HepG2 (cell line): ENCODE results near the gene GJA10. TPM values are rescaled to one million over a fixed set of nuclear protein-coding genes. Genes with fewer than 3 reads are reported as not detected.

Experiments used
- ATAC-seq: fragments of 200-7000 bp; cut with Tn5 transposase; 3 replicates; pipeline ENCODE4 v1.9.1; 2020; ENCODE audit warnings: mild to moderate bottlenecking, moderate library complexity
- BruUV-seq: library from RNA; stranded (reverse); fragments of 400-500 nt; replicated peaks from 2 replicates; lab custom pipeline; 2021; lab: Mats Ljungman, UMichigan
- CTCF ChIA-PET: fragments of 300-600 bp; formaldehyde crosslinking; extraction: SDS; loops from one replicate; lab custom pipeline; 2021; ENCODE audit warnings: low total read pairs, inconsistent platforms, low intra/inter-chr PET ratio; lab: Yijun Ruan, JAX
- POLR2A ChIA-PET: fragments of 350-600 bp; sonication (Branson Sonifier 250); formaldehyde crosslinking; loops from one replicate; lab custom pipeline; 2020; ENCODE audit warnings: antibody characterized with exemption, inconsistent platforms; lab: Yijun Ruan, JAX
- DNase-seq: peaks from one replicate; pipeline ENCODE4 v3.0.0-alpha.2; 2015; ENCODE audit warnings: low spot score
- FAIRE-seq: peaks from 3 replicates; lab custom pipeline; 2011; peaks lifted over from hg19 to GRCh38; lab: Jason Lieb, UNC
- H2AFZ ChIP-seq: one replicate; pipeline ENCODE4 v1.6.1; 2011; ENCODE audit warnings: low read length, inconsistent platforms
- H3K27ac ChIP-seq: fragments of 300-600 bp; 3 replicates; pipeline ENCODE4 v1.8.0; 2011; ENCODE audit warnings: mixed run types, mild to moderate bottlenecking, mixed read lengths, low read length, inconsistent platforms; ENCODE audit not compliant: insufficient read depth; ENCODE audit errors: extremely low read length
- H3K27me3 ChIP-seq, 2 experiments: fragments of 200-600 bp in 1 of 2; 2 replicates in 1 of 2; 3 replicates in 1 of 2; pipeline versions ENCODE4 v1.6.0 to v1.8.0; 2011; ENCODE audit warnings: low read length in 2 of 2, mild to moderate bottlenecking in 2 of 2, moderate library complexity in 2 of 2, inconsistent platforms in 1 of 2; ENCODE audit not compliant: insufficient read depth in 2 of 2, control insufficient read depth in 1 of 2
- H3K36me3 ChIP-seq, 2 experiments: fragments of 200-600 bp in 1 of 2; replicated peaks in 1 of 2; 2 replicates in 1 of 2; 3 replicates in 1 of 2; pipeline versions ENCODE4 v1.5.1 to v1.8.0; 2011; ENCODE audit warnings: low read length in 2 of 2, inconsistent platforms in 1 of 2; ENCODE audit not compliant: insufficient read depth in 2 of 2, control insufficient read depth in 1 of 2
- H3K4me1 ChIP-seq: 2 replicates; pipeline ENCODE4 v1.5.1; 2012; ENCODE audit warnings: low read length, inconsistent platforms; ENCODE audit not compliant: insufficient read depth
- H3K4me2 ChIP-seq: 2 replicates; pipeline ENCODE4 v1.6.0; 2011; ENCODE audit warnings: low read depth, low read length, inconsistent platforms
- H3K4me3 ChIP-seq, 3 experiments: fragments of 200-600 bp in 1 of 3; sonication (generic), shearing (Covaris generic) in 1 of 3; replicated peaks in 1 of 3; 2 replicates each; pipeline ENCODE4 v1.5.1; 2011 to 2016; ENCODE audit warnings: low read length in 3 of 3, inconsistent platforms in 2 of 3, low read depth in 2 of 3, mild to moderate bottlenecking in 2 of 3, control low read depth in 1 of 3, mixed read lengths in 1 of 3; ENCODE audit not compliant: insufficient read depth in 1 of 3
- H3K79me2 ChIP-seq: one replicate; pipeline ENCODE4 v1.6.1; 2011; ENCODE audit warnings: low read length, inconsistent platforms; ENCODE audit not compliant: insufficient read depth
- H3K9ac ChIP-seq: 2 replicates; pipeline ENCODE4 v1.6.0; 2011; ENCODE audit warnings: mild to moderate bottlenecking, low read depth, low read length, inconsistent platforms; ENCODE audit not compliant: insufficient read depth
- H3K9me3 ChIP-seq: 2 replicates; pipeline ENCODE4 v1.5.1; 2012; ENCODE audit warnings: mild to moderate bottlenecking, low read length
- H4K20me1 ChIP-seq: 2 replicates; pipeline ENCODE4 v1.6.0; 2011; ENCODE audit warnings: inconsistent platforms, mild to moderate bottlenecking, low read length, moderate library complexity; ENCODE audit not compliant: insufficient read depth
- BHLHE40 ChIP-seq: IDR thresholded peaks from 2 replicates; pipeline ENCODE4 v1.6.1; 2011; ENCODE audit warnings: low read length, improper control_type of control experiment
- CBX5 ChIP-seq: sonication (generic); formaldehyde crosslinking; IDR thresholded peaks from 2 replicates; pipeline ENCODE4 v1.4.0; 2020; ENCODE audit warnings: missing genetic modification reagents, borderline replicate concordance
- CENPX ChIP-seq: sonication (generic); formaldehyde crosslinking; IDR thresholded peaks from 2 replicates; pipeline ENCODE4 v1.9.0; 2021; ENCODE audit warnings: mild to moderate bottlenecking, missing genetic modification reagents, moderate library complexity
- EZH2 ChIP-seq: conservative IDR thresholded peaks from 2 replicates; pipeline ENCODE4 v1.6.1; 2012; ENCODE audit warnings: mild to moderate bottlenecking, low read depth, low read length, moderate library complexity
- HNF4A ChIP-seq: sonication (generic); formaldehyde crosslinking; IDR thresholded peaks from 2 replicates; pipeline ENCODE4 v1.4.0; 2020; ENCODE audit warnings: missing genetic modification reagents
- HNRNPH1 ChIP-seq: fragments of 200-400 bp; formaldehyde crosslinking; optimal IDR thresholded peaks from 2 replicates; pipeline ENCODE3; 2017; ENCODE audit warnings: mild to moderate bottlenecking, low read depth, low read length
- PTBP1 ChIP-seq: fragments of 200-400 bp; formaldehyde crosslinking; IDR thresholded peaks from 2 replicates; pipeline ENCODE4 v1.6.1; 2018; ENCODE audit warnings: low read length, low read depth; ENCODE audit not compliant: poor library complexity, severe bottlenecking
- SP1 ChIP-seq, 2 experiments: fragments of 450-650 bp in 1 of 2; sonication (generic) in 1 of 2; formaldehyde crosslinking in 1 of 2; IDR thresholded peaks; 2 replicates each; pipeline versions ENCODE4 v1.4.0 to v1.6.1; 2016 to 2020; ENCODE audit warnings: missing genetic modification reagents in 1 of 2
- ZBTB7A ChIP-seq: sonication (generic); formaldehyde crosslinking; IDR thresholded peaks from 2 replicates; pipeline ENCODE4 v1.8.0; 2022; ENCODE audit warnings: mild to moderate bottlenecking, missing genetic modification reagents
- ZBTB8A ChIP-seq: sonication (generic); formaldehyde crosslinking; IDR thresholded peaks from 2 replicates; pipeline ENCODE4 v1.4.0; 2020; ENCODE audit warnings: mild to moderate bottlenecking, low read depth, missing genetic modification reagents, borderline replicate concordance
- ZFP37 ChIP-seq: sonication (generic); formaldehyde crosslinking; IDR thresholded peaks from 2 replicates; pipeline ENCODE4 v1.4.0; 2020; ENCODE audit warnings: missing genetic modification reagents, borderline replicate concordance
- ZFP41 ChIP-seq: sonication (generic); formaldehyde crosslinking; IDR thresholded peaks from 2 replicates; pipeline ENCODE4 v1.4.0; 2020; ENCODE audit warnings: mild to moderate bottlenecking, missing genetic modification reagents, borderline replicate concordance
- ZNF30 ChIP-seq: sonication (generic); formaldehyde crosslinking; IDR thresholded peaks from 2 replicates; pipeline ENCODE4 v1.5.0; 2020; ENCODE audit warnings: mild to moderate bottlenecking, missing genetic modification reagents
- ZNF713 ChIP-seq: sonication (generic); formaldehyde crosslinking; IDR thresholded peaks from 2 replicates; pipeline ENCODE4 v1.4.0; 2020; ENCODE audit warnings: mild to moderate bottlenecking, missing genetic modification reagents
- WGBS: methylation state at CpG from one replicate; pipeline ENCODE4 v1.1.6; 2017; ENCODE audit warnings: low lambda C conversion rate; 5-methylcytosine and 5-hydroxymethylcytosine counted together
- in situ Hi-C: cut with HindIII; loops from 2 replicates; pipeline ENCODE4 v1.10.0; 2017; ENCODE audit warnings: low pct_unique_long_range_greater_than_20kb; ENCODE audit not compliant: extremely low pct_ligation_motif_present
- intact Hi-C: fragments of 100-400 bp; cut with micrococcal nuclease; formaldehyde crosslinking; loops from one replicate; pipeline ENCODE4 v1.10.0; 2022; ENCODE audit not compliant: unreplicated experiment
- polyA plus RNA-seq, 8 experiments: library from polyadenylated mRNA; depleted of rRNA in 3 of 8; stranded (reverse) in 7 of 8; unstranded in 1 of 8; fragments of >200 nt; fragmentation: Illumina TruSeq in 4 of 8; extraction: Trizol in 4 of 8; gene quantifications; 2 replicates each; pipeline versions ENCODE4 v1.2.1 to v1.2.3, GENCODE V29; 2011 to 2016; ENCODE audit warnings: low read depth in 4 of 8, missing spikeins in 1 of 8, mixed read lengths in 1 of 8; ENCODE audit not compliant: insufficient read depth in 1 of 8
- total RNA-seq, 5 experiments: library from RNA; depleted of rRNA; stranded (reverse); fragments of >200 nt; fragmentation: Illumina TruSeq; extraction: Trizol; gene quantifications; 2 replicates each; pipeline ENCODE4 v1.2.3, GENCODE V29; 2016; ENCODE audit warnings: low read depth in 1 of 5
- TF ChIP-seq, protein P1 (sequence below): sonication (generic); formaldehyde crosslinking; IDR thresholded peaks from 2 replicates; pipeline ENCODE4 v1.5.0; 2020; ENCODE audit warnings: mild to moderate bottlenecking, missing genetic modification reagents
- TF ChIP-seq, protein P2 (sequence below): sonication (generic); formaldehyde crosslinking; IDR thresholded peaks from 2 replicates; pipeline ENCODE4 v1.5.1; 2020; ENCODE audit warnings: mild to moderate bottlenecking, missing genetic modification reagents
- TF ChIP-seq, protein P3 (sequence below): sonication (generic); formaldehyde crosslinking; IDR thresholded peaks from 2 replicates; pipeline ENCODE4 v1.8.0; 2023; ENCODE audit warnings: mild to moderate bottlenecking, missing genetic modification reagents

The GJA10 gene
- total and polyA plus RNA-seq, 2 of the 13 experiments (the other 11 are each of a cell fraction or from before 2014, with no cell fraction given): not detected

DNA sequence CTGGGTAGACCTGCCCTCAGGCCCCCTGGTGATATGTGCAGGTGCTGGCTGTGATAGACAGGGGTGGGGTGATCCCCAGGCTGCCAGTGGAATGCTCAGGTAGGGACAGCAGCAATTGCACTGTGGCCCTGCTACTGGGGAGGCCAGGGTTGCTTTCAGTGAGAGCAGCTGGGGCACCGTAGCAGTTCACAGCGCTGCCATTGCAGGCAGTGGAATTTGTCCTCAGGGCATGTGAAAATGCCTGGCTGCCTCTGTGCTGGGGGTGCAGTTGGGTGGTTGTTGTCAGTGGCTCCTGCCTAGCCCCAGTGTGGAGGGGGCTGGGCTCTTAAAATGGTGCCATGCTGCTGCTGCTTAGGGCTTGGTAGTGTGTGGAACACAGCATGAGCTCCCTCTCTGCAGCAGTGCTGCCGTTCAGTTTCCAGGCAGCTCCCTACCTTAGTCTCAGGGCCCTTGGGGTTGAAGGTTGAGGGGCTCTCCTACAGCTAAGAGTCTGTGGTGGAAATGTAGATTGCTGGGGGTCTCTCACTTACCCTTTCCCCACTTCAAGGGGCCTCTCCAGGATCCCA, 23.6 kb downstream of the GJA10 start:
- in situ Hi-C loops: no loop called here
- POLR2A ChIA-PET: no interaction called here
- Histone ChIP-seq H3K4me3 (no peak overlapping the region), H3K36me3 (no peaks in the 10 kb centered on the region), H2AFZ (no peak overlapping the region), H4K20me1 (no peaks in the 10 kb centered on the region), H3K9ac (no peak overlapping the region), H3K9me3 (no peaks in the 10 kb centered on the region; the same call in 1 of the 2 replicates)
- no peak for DNase-seq
- TF ChIP-seq ZFP37 (CRISPR knock-in tag) (no peak), HNRNPH1 (no peak), ZNF30 (CRISPR knock-in tag) (no peak), ZNF713 (CRISPR knock-in tag) (no peak), EZH2 (no peak), CENPX (CRISPR knock-in tag) (no peak), SP1 (IDR thresholded peaks at IDR 0.05) (no peak), SP1 (CRISPR knock-in tag; IDR thresholded peaks at IDR 0.05) (no peak), ZBTB8A (CRISPR knock-in tag) (no peak), ZFP41 (CRISPR knock-in tag) (no peak), HNF4A (CRISPR knock-in tag) (no peak), PTBP1 (no peak), ZBTB7A (CRISPR knock-in tag) (no peak), BHLHE40 (no peak), CBX5 (CRISPR knock-in tag) (no peak)
- TF ChIP-seq, protein P1, sequence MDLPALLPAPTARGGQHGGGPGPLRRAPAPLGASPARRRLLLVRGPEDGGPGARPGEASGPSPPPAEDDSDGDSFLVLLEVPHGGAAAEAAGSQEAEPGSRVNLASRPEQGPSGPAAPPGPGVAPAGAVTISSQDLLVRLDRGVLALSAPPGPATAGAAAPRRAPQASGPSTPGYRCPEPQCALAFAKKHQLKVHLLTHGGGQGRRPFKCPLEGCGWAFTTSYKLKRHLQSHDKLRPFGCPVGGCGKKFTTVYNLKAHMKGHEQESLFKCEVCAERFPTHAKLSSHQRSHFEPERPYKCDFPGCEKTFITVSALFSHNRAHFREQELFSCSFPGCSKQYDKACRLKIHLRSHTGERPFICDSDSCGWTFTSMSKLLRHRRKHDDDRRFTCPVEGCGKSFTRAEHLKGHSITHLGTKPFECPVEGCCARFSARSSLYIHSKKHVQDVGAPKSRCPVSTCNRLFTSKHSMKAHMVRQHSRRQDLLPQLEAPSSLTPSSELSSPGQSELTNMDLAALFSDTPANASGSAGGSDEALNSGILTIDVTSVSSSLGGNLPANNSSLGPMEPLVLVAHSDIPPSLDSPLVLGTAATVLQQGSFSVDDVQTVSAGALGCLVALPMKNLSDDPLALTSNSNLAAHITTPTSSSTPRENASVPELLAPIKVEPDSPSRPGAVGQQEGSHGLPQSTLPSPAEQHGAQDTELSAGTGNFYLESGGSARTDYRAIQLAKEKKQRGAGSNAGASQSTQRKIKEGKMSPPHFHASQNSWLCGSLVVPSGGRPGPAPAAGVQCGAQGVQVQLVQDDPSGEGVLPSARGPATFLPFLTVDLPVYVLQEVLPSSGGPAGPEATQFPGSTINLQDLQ (CRISPR knock-in tag): no peak
- TF ChIP-seq, protein P2, sequence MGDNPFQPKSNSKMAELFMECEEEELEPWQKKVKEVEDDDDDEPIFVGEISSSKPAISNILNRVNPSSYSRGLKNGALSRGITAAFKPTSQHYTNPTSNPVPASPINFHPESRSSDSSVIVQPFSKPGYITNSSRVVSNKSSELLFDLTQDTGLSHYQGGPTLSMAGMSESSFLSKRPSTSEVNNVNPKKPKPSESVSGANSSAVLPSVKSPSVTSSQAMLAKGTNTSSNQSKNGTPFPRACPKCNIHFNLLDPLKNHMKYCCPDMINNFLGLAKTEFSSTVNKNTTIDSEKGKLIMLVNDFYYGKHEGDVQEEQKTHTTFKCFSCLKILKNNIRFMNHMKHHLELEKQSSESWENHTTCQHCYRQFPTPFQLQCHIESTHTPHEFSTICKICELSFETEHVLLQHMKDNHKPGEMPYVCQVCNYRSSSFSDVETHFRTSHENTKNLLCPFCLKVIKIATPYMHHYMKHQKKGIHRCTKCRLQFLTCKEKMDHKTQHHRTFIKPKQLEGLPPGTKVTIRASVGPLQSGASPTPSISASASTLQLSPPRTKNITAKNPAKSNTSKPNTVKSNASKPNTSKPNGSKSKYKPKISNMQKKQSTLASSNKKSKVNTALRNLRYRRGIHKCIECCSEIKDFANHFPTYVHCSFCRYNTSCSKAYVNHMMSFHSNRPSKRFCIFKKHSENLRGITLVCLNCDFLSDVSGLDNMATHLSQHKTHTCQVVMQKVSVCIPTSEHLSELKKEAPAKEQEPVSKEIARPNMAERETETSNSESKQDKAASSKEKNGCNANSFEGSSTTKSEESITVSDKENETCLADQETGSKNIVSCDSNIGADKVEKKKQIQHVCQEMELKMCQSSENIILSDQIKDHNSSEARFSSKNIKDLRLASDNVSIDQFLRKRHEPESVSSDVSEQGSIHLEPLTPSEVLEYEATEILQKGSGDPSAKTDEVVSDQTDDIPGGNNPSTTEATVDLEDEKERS (CRISPR knock-in tag): no peak
- TF ChIP-seq, protein P3, sequence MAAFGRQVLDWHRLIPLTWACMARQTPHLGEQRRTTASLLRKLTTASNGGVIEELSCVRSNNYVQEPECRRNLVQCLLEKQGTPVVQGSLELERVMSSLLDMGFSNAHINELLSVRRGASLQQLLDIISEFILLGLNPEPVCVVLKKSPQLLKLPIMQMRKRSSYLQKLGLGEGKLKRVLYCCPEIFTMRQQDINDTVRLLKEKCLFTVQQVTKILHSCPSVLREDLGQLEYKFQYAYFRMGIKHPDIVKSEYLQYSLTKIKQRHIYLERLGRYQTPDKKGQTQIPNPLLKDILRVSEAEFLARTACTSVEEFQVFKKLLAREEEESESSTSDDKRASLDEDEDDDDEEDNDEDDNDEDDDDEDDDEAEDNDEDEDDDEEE (CRISPR knock-in tag): no peak
- TF ChIP-seq, all 625 proteins: peak for 0
- CTCF ChIA-PET: no interaction called here
- no peaks in the 10 kb centered on the region for H3K79me2 ChIP-seq
- H3K4me1 ChIP-seq: no peaks in the 10 kb centered on the region
- no peak overlapping the region for H3K27ac ChIP-seq
- FAIRE-seq (no peak), ATAC-seq (no peak)
- WGBS: 14% methylated on average over 1 of the region's 3 CpGs
- no peak overlapping the region for H3K4me2 ChIP-seq
- intact Hi-C loops: no loop called here
- no TSS peak for BruUV-seq
- peaks cover 4 to 17% of the 10 kb centered on the region in 2 experiments; a peak in 3 of 5 replicates for H3K27me3 ChIP-seq
